CD4-positive, alpha-beta T cell treated with Interleukin-4 for 1 hour (primary cell): Measurements from ENCODE around the gene SULT1E1.
"Not testable (repeated sequence)": the region's sequence is repeated elsewhere in the genome, so short reads cannot be mapped to it uniquely, and the experiment has no call there.

ENCODE experiments used
- DNase-seq, 2 donors: peaks; one replicate each; pipeline ENCODE4 v3.0.0-alpha.2; 2020 to 2022

The SULT1E1 gene

GRCh38 chr4:69838977-69839376 is 21.0 kb downstream of the SULT1E1 start:
- DNase-seq, result no peak

GRCh38 chr4:69836287-69836686 is 23.7 kb downstream of the SULT1E1 start:
- DNase-seq, result no peak

- no peak for DNase-seq
These were observed 24.2 kb downstream of the SULT1E1 start for GRCh38 chr4:69835766-69836165.

GRCh38 chr4:69833251-69833650 is 26.7 kb downstream of the SULT1E1 start:
- no peak for DNase-seq

- no peak for DNase-seq
These were observed 27.5 kb downstream of the SULT1E1 start for GRCh38 chr4:69832326-69833030.

- DNase-seq, result peak; percentile 14 to 44
These were observed 28.2 kb downstream of the SULT1E1 start for GRCh38 chr4:69831646-69832325.

- no peak for DNase-seq
These were observed 28.7 kb downstream of the SULT1E1 start for GRCh38 chr4:69831270-69831627.

- no peak for DNase-seq
These were observed 29.2 kb downstream of the SULT1E1 start for GRCh38 chr4:69830560-69831269.

GRCh38 chr4:69830192-69830559 is 29.8 kb downstream of the SULT1E1 start:
- no peak for DNase-seq

- no peak for DNase-seq
These were observed 30.3 kb downstream of the SULT1E1 start for GRCh38 chr4:69829678-69830077.

GRCh38 chr4:69828828-69829227 is 31.1 kb downstream of the SULT1E1 start:
- DNase-seq, result no peak

GRCh38 chr4:69825056-69825455 is 34.9 kb downstream of the SULT1E1 start:
- DNase-seq, result not testable (repeated sequence)

- peak; percentile 48 to 51 for DNase-seq
These were observed 36.3 kb downstream of the SULT1E1 start for GRCh38 chr4:69823481-69824186.

GRCh38 chr4:69823048-69823447 is 36.9 kb downstream of the SULT1E1 start:
- no peak for DNase-seq

- no peak for DNase-seq
These were observed 37.7 kb downstream of the SULT1E1 start for GRCh38 chr4:69822198-69822597.

GRCh38 chr4:69818060-69818639 is 41.8 kb downstream of the SULT1E1 start:
- DNase-seq, result no peak

GRCh38 chr4:69816236-69816635 is 43.7 kb downstream of the SULT1E1 start:
- DNase-seq, result no peak

- DNase-seq, result no peak
These were observed 46.3 kb downstream of the SULT1E1 start for GRCh38 chr4:69813628-69814027.

- no peak for DNase-seq
These were observed 48.8 kb downstream of the SULT1E1 start for GRCh38 chr4:69811166-69811565.

GRCh38 chr4:69800599-69800998 is 59.3 kb downstream of the SULT1E1 start:
- no peak for DNase-seq

GRCh38 chr4:69799337-69799736 is 60.6 kb downstream of the SULT1E1 start:
- DNase-seq, result no peak

GRCh38 chr4:69793732-69794131 is 66.2 kb downstream of the SULT1E1 start:
- DNase-seq, result no peak
